GDM1 (cell line): ENCODE results near the gene POLD3.

Experiments
- DNase-seq: peaks from one replicate; lab custom pipeline; 2025; lab: John Stamatoyannopoulos, UW

Gene POLD3

DNA sequence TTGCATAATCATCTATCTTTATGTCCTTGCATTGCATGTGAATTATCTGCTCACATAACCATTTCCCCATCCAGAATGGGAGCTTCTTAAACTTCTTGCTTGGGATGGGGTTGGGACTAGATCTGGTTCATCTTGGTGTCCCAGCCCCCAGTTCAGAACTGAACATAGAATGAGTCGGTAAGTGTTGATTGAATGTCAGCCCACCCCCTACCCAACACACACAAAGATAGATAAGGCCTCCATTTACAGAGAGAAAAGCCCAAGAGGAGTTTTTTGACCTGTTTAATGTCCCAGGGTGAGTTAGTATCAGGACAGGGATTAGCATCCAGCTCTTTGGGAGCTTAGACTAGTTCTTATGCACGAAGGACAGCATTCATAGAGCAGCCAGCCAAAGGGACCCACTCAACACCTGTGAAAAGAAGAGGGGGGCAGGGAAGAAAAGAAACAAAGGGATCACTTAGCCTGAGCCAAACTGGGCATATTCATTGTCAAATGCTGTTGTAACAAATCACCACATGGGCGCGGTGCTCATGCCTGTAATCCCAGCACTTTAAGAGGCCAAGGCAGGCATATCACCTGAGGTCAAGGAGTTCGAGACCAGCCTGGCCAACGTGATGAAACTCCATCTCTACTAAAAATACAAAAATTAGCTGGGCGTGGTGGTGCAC lies 81.4 kb downstream of the POLD3 start:
- no peak for DNase-seq

DNA sequence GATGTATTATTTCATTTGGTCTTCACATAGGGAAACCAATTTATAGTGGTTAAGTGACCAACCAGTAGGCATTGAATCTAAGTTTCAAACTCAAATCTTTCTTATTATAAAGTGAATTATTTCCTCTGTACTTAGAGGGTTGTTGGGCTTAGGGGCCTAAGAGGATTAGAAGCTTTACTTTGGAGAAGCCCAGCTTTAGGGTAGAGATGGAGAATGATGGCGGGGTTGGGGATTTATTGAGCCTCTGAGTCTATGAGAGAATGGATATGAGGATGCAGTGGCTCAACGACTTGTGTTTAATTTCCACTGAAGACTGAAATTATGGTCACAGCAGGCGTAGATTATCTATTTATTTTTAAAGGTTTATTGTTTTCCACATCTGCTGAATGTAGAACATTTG lies 83.4 kb downstream of the POLD3 start:
- DNase-seq: no peak

DNA sequence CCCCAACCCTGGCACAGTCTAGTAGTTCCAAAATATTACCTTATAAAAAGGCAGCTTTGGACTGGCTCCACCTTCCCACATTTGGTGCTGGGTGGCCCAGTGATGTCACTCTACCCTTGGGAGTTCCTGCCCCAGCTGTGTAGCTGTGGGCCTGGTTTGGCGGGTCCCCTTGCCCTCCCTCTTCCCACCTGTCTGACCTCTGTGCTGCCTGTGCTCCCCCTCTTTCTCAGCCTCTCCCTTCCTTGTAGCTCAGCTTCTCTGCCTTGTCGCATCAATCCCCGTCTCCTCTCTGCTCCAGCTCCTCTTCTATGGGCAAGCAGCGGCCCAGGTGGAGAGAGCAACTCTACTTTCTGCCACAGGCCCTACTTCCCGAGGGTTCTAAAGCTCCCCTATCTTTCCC lies 84.2 kb downstream of the POLD3 start:
- DNase-seq: no peak

DNA sequence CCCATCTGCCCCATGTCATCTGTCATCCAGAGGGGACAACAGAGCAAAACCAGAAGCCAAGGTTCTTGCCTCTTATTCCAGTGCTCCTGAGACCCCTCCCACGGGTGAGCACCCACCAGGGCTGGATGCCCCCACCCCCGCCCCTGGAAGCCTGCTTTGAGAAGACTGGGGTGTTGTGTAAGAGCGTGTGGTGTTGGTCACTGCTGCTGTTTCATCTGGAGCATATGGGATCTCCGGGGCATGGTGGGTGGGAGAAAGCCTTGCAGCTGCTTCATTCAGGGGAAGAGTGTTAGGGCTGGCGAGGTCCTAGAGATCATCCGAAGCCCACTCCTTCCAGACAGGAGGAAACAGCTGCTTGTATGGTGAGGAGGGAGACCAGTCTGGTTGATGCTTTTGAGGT lies 84.7 kb downstream of the POLD3 start:
- no peak for DNase-seq

DNA sequence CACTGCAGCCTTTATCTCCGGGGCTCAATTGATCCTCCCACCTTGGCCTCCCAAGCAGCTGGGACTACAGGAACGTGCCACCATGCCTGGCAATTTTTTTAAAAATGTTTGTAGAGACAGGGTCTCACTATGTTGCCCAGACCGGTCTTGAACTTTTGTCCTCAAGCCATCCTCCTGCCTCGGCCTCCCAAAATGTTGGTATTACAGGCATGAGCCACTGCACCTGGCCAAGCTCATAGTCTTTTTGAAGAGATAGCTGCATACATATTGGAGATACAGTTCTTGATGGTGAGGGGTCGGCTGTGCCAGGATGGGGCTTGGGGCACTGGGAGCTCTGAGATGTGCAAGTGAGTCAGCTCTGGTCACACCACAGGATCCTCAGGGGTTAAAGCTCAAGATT lies 85.7 kb downstream of the POLD3 start:
- no peak for DNase-seq

DNA sequence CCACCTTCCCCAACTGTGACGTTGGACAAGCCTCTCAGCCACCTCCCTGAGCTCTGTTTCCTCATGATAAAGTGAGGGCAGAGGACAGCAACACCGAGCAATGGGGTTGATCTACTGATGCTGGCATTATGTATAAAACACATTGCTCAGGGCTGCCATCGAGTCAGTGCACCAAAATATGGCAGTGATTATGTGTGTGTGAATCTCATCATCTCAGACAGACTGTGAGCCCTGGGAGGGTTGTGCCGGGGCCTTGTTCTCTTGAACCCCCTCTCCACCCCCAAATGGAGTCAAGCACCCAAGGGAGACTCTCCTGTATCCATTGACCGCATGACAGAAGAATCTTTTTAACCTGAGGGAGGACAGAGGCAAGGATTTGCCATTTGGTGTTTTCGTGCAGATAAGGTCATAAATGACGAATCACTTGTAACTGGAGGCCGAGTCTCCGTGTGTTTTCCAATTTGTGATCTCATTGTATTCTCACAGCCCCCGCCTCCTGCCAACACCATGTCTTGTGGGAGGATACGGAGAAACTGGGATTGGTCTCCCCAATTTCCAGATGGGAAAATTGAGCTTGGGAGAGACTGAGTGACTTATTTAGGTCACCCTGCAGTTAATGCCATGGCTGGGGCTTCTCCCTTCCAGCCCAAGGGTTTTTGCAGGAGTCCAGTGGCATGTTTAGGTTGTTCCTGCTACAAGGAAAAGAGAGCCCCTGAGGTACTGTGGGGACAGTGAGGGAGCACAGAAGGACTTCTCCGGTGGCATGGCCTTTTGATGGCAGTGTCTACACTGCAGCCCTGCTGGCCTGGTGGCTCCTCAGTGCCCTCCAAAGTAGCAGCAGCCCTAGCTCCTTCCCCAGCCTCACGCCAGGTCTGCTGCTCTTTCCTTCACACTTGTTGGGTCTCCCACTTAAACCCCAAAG lies 86.5 kb downstream of the POLD3 start:
- DNase-seq: no peak

DNA sequence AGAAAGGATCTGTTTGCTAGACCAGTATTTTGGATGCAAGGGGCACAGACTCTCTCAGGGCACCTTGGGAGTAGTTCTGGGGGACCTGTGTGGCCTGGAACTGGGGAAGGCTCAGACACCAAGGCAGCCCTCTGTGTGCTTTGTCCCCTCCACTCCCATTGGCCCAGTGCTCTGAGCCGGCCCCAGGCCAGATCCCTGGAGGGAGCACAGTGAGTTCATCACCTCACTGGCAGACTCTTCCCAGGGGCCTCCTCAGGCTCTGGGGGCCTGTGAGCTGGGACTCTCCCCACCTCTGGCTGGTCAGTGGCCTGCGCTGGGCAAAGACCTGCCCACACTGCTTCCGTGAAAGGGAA lies 87.1 kb downstream of the POLD3 start:
- DNase-seq: no peak

DNA sequence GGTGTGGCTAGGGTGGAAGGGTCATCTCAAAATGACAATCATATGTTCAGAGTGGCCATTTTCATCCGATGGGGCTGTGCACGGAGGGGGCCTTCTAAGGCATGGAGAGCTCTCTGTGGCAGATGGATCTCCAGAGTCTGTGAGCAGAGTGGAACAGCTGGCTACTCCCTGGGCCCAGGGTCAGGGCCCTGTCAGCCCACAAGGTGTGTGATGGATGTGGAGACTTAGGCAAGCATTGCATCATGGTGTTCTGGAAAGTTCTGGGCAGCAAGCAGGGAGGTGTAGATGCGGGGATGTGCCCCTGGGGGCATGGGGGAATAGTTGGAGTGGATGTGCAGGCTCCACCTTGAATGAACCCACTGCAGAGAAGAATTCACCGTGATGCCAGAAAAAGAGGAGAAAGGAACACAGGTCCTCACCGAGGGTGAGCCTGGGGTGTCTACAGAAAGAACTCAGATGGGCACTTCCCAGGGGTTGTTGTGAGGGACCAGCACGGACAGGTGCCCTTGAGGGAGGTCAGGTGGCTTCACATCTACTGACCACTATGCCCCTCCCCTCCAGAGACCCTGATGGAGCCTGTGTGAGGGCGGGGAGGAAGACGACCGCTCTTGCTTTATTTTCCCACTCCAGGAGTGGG lies 87.8 kb downstream of the POLD3 start:
- no peak for DNase-seq

DNA sequence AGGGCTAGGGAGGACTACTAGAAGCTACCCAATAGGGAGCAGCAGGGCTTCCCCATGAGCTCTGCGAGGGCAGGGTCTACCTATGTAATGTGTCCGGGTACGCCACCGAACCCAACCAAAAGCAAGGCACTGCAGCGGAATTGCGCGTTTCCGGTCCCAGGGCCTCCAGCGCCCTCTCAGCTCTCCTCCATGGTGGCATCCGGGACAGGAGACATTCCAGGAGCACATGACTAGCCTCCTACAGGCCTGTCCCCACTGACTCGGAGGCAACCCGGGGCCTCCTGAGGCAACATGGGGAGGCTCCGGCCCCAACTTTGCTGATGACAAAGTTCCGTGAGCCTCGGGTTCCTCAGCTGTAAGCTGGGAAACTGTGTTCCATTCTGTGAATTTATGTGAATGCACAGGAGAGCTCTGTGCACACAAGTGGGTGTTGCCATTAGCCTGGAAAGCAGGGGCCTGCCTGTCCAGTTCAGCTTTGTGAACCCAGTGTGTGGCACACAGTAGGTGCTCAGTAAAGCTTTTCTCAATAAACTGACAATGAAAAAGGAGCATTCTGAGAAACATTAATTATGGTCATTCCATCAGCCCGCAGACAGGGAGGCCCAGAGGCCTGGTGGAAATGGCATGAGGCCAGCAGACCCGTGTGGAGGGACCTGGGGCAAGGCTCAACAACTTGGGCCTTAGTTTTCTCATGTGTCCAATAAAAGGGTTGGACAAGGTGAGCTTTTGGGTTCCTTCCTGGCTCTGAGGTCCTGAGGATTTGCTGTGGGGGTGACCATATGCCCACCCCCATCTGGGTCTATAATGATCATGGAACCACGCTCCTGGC lies 88.5 kb downstream of the POLD3 start:
- no peak for DNase-seq

DNA sequence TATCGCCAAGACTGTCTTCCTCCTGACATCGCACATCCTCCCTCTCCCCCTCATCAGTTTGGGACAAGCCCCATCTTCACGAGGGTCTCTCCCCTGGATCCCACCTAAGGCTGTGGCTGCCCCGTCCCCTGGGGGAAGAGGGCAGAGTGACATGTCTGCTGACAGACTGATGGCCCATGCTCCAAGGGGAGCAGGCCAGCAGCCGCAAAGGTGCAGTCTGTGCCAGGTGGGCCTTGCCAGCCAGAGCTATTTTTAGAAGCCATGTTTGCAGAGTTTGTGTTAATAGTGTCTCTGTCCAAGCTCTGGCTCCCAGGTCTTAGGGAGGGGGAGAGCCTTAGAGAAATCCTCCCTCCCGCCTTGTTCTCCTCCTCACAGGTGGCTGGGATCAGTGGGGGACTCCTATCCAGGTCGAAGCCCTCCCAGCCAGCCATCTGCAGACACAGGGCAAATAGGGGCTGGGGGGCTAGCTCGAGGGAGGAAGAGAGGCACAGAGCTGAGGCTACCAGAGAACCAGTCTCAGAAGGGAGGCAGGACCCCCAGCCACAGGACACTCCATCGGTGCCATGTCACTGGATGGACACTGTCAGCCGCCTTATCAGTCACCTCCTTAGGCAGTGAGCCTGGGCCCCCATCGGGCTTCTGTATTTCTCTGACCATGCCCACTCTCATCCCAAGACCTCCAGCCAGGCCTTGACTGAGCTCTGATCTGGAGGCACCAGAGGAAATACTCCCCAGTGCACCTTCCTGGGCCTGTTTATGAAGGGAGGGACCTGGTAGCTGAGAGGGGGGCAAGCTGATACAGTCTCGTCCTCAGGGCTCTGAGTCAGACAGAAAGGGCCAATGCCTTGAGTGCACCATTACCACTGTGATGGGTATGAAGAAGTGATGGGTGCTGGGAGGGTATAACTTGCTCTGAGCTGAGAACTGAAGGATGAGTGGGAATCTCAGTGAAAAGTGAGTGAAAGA lies 89.6 kb downstream of the POLD3 start:
- no peak for DNase-seq

DNA sequence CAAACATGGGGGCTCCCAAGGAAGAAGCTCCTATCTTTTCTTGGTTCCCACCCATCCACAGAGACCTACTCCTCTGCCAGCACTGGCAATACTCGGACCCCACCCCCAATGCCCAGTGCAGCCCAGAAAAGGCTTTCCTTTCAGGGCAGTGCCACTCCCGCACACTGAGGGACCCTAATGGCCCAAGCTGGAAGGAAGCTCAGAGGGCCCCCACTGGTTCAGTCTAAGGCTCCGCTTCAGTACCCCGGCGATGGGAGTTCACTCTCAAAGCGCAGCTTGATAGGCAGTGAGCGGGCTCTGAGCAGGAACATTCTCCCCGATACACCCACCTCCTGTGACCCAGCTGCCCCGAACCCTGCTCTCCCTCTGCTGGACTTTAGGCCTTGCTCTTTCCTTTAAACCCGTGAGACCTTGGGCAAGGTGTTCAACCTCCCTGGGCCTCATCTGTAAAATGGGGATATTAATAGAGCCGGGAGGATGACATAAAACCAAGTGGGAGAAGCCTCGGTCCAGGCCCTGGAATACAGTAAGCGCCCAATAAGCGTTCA lies 90.4 kb downstream of the POLD3 start:
- no peak for DNase-seq

DNA sequence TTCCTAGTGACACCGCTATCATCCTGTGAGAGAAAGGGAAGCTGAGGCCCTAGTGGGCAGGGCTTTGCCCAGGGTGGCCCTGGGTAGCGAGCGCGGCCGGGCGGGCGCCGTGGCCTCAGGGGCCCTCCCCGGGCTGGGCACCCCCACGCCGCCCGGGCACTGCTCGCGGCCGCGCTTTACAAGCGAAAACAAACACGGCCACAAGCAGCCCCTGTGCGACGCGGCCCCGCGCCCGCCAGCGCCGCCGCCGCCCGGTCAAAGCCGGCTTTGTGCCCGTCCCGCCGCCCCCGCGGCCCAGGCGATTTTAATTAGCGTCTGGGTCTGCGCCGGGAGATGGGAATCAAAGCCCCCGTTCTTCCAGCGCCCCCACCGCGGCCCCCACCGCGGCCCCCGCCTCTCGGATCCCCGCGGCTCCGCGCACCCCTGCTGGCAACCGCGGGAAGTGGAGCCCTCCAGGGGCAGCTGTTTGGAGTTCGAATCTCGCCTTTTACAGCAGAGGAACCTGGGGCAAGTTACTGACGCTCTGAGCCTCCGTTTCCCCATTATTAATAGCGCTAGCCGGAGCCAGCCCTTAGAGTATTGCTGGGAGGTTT lies 91.0 kb downstream of the POLD3 start:
- no peak for DNase-seq

DNA sequence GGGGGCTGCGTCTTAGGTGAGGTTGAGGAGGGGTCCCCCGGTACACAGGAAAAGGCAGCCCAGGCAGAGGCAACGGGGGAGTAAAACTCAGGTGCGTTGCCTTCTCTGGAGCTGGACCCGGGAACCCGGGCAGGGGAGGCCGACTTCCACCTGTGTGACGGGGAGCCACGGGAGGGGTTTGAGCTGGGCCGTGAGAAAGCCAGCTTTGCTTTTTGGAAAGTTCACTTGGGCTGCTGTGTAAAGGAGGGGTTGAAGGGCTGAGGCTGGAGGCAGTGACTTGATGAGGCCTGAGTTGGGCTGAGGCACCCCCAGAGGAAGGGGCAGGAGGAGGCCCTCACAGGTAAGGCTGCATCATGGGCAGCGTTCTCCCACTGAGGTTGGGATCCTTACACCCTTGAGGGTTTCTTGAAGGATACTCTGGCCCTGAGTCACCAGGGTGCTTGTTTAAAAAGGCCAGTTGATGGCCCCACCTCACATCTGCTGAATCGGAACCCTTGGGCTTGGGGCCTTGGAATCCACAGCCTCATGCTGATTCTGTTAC lies 91.6 kb downstream of the POLD3 start:
- DNase-seq: no peak

DNA sequence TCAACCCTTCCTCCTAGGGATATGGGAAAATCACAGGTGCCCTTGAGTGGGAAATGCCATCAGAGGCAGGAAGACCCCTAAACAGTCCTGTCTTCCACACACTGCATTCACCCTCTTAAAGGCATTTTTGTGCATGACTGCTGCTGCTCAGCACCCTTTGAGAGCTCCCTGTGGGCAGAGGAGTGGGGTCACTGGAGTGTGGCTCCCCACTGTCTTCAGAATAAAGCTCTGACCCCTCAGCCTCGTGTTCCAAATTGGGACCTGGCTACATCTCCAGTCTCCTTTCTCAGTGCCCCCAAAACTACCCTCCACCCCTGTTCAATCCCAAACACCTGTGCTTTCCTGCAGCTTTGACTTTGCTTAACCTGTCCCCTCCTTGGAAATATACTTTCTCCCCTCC lies 92.3 kb downstream of the POLD3 start:
- no peak for DNase-seq

DNA sequence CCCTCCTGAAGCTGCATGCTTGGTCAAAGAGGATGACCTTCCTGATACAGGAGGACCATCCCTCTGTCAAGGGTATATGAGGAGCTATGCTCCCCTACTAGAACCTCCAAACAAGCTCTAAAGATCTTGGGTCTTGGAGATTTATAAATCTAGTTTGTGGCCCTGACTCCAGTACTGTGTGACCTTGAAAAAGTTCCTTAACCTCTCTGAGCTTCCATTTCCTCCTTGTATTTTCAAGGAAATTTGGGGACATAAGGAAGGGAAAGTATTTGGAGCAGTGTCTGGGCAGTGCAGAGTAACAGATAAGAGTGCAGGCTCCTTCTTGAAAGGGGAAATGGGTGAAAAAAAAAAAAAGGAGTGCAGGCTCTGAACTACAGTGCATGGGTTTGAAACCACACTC lies 93.0 kb downstream of the POLD3 start:
- no peak for DNase-seq

DNA sequence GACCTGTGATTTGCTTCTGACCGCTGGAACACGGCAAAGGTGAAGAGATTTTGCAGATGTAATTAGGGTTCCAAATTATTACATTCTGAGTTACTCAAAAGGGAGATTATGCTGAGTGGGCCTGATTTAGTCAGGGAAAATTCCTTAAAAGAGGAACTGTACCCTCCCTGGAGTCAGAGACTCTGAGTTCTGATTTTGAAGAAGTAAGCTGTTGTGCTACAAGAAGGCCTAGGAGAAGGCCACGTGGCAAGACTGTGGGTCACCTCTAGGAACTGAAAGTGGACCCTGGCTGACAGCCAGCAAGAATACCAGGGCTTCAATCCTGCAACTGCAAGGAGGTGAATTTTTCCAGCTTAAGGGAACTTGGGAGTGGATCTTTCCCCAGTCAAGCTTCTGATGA lies 93.5 kb downstream of the POLD3 start:
- DNase-seq: no peak

DNA sequence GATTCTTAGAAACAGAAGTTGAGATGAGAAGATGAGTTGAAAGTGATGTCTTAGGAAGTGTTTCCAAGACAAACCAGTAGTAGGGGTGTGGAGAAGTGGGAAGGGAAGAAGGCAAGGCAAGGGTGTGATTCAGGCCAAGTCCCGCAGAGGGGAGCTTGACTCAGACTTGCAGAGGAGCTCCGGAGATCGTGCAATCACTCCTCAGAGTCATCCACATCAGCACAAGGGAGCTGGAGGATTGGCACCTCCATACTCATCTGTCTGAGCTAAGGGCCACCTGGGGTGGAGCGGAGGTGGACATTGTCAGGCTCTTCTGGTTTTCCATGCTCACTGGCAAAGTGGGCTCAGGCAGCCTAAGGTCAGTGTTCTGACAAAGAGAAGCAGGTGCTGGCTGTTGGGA lies 94.4 kb downstream of the POLD3 start:
- no peak for DNase-seq

DNA sequence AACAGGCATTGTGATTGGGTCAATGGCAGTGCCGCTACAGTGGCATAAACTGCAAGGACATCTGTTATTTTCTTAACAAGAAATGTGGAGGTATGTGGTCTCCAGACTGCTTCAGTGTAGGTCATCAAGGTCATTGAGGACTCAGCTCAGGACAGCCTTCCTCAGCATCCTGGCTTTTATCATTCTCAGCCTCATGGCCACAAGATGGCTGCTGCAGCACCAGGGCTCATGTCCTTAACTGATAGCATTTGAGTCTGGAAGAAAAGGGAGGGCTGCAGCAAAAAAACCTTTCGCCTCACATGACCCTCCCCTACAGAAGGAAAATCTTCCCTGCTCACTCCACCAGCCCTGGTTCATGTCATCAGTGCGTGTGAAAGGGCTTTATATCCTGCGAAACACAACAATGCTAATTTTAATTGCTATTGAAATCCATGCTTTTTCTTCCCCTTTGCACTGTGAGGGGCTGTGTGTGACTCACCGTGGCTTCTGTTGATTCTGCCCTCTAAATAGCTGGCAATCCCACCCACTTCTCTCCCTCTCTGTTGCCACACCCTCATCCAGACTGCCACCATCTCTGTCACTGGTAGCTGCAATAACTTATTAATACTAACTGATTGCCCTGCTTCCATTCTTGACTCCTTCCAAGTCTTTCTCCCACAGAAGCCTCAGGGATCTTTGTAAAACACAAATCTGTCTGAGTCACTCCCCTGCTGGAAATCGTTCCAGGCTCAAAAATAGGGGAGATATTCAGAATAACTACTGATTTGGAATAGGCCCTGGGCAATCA lies 95.0 kb downstream of the POLD3 start:
- no peak for DNase-seq

DNA sequence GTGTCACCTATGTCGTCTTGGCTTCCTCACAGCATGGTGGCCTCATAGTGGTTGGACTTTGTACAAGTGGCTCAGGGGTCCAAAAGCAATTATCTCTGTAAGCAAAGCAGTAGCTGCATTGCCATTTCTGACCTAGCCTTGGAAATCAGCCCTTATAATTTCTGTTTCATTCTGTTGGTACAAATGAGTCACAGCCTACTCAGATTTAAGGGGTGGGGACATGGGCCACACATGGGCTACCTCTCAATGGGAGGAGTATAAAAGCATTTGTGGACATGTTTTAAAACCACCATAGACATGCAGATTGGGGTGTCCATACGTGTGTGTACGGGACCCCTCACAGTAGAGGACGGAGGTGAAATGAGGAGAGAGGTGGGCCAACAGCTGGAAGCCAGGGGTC lies 97.3 kb downstream of the POLD3 start:
- DNase-seq: no peak
